Measurements from ENCODE around the gene NDRG3. TPM values are rescaled to one million over a fixed set of nuclear protein-coding genes. Genes with fewer than 3 reads are reported as not detected.

Gene NDRG3
- total and polyA plus RNA-seq, 2 of the 4 experiments (the other 2 are of a cell fraction): 24.8 to 34.2 TPM

DNA sequence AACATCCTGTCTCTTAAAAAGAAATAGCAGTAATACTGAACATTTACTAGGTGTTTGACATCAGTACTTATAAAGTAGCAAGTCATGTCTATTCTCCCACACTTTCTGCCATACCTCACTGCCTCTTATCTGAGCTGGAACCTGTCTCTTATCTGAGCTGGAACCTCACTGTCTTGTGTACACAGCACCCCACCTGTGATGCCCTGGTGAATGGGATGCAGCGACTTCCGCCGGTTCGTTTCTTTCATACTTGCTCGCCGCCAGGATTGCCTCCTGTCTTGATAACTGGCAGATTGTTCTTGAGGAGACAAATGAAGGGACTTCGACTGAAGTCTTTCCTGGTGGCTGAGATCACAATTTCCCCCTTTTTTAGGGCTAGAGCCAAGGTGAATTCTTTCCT, 24.8 kb upstream of the NDRG3 start:
- H2AFZ ChIP-seq (replicated peaks; ENCODE audit: low read length, poor library complexity): no peak overlapping the region
- no peak overlapping the region for H4K91ac ChIP-seq (ENCODE audit: insufficient read depth, low read depth, low read length)
- intact Hi-C loops (cut with micrococcal nuclease) (no loop called here), dilution Hi-C loops (cut with HindIII; ENCODE audit: low sequenced_read_pairs, unreplicated experiment) (no loop called here), in situ Hi-C loops (cut with MboI; ENCODE audit: low sequenced_read_pairs) (no loop called here)
- H2BK120ac ChIP-seq (ENCODE audit: low read depth, low read length): no peak overlapping the region
- DNase-seq (no peak), ATAC-seq (ENCODE audit: low read depth) (no peak)
- H3K23ac ChIP-seq (ENCODE audit: low read depth, low read length): no peak overlapping the region
- peaks cover 6% of the 10 kb centered on the region for H3K36me3 ChIP-seq (ENCODE audit: control insufficient read depth, insufficient read depth, low read length)
- no peak overlapping the region for H3K18ac ChIP-seq (ENCODE audit: low read depth, low read length)
- H3K79me1 ChIP-seq (ENCODE audit: low read depth in 1 of 2, low read length in 2 of 2): peaks cover 4 to 21% of the 10 kb centered on the region in 2 experiments; a peak in 3 of 4 replicates
- H4K20me1 ChIP-seq (ENCODE audit: insufficient read depth, low read length): no peaks in the 10 kb centered on the region
- ChIA-PET CTCF (no interaction called here), POLR2A (ENCODE audit: unreplicated experiment) (no interaction called here)
- peaks cover 6% of the 10 kb centered on the region; the same call in 1 of the 2 replicates for H3K4me1 ChIP-seq (ENCODE audit: control insufficient read depth, insufficient read depth, low read length)
- H3K56ac ChIP-seq (ENCODE audit: extremely low read depth, insufficient read depth, low read length): no peak overlapping the region
- H3K4ac ChIP-seq (ENCODE audit: low read depth, low read length): no peak overlapping the region
- H2AK5ac ChIP-seq (ENCODE audit: low read depth, low read length): no peak overlapping the region
- BruUV-seq (replicated peaks): no TSS peak
- no peak overlapping the region for H3K27ac ChIP-seq (ENCODE audit: insufficient read depth, low read length)
- no peaks in the 10 kb centered on the region for H3K27me3 ChIP-seq (ENCODE audit: control insufficient read depth, insufficient read depth, low read length)
- no peak overlapping the region for H3K14ac ChIP-seq (replicated peaks; ENCODE audit: low read depth, low read length)
- TF ChIP-seq POLR2A (IDR thresholded peaks at IDR 0.05; ENCODE audit: low read depth, low read length) (no peak), RAD21 (IDR thresholded peaks at IDR 0.05; ENCODE audit: low read length) (no peak), BHLHE40 (IDR thresholded peaks at IDR 0.05; ENCODE audit: low read depth, low read length) (no peak), MAFK (IDR thresholded peaks at IDR 0.05; ENCODE audit: low read depth, low read length) (no peak), RFX5 (IDR thresholded peaks at IDR 0.05; ENCODE audit: low read depth, low read length) (no peak), NFE2L2 (IDR thresholded peaks at IDR 0.05; ENCODE audit: low read depth, low read length) (no peak), MXI1 (IDR thresholded peaks at IDR 0.05; ENCODE audit: borderline replicate concordance, low read depth, low read length) (no peak), CEBPB (IDR thresholded peaks at IDR 0.05; ENCODE audit: low read depth, low read length) (no peak), CHD1 (IDR thresholded peaks at IDR 0.05; ENCODE audit: low read depth, low read length) (no peak), RCOR1 (IDR thresholded peaks at IDR 0.05; ENCODE audit: insufficient replicate concordance, low read length) (no peak), FOS (IDR thresholded peaks at IDR 0.05; ENCODE audit: low read depth, low read length) (no peak), SMC3 (IDR thresholded peaks at IDR 0.05; ENCODE audit: low read depth, low read length) (no peak), MAZ (IDR thresholded peaks at IDR 0.05; ENCODE audit: borderline replicate concordance, low read depth, low read length) (no peak)
- TF ChIP-seq, protein P1, sequence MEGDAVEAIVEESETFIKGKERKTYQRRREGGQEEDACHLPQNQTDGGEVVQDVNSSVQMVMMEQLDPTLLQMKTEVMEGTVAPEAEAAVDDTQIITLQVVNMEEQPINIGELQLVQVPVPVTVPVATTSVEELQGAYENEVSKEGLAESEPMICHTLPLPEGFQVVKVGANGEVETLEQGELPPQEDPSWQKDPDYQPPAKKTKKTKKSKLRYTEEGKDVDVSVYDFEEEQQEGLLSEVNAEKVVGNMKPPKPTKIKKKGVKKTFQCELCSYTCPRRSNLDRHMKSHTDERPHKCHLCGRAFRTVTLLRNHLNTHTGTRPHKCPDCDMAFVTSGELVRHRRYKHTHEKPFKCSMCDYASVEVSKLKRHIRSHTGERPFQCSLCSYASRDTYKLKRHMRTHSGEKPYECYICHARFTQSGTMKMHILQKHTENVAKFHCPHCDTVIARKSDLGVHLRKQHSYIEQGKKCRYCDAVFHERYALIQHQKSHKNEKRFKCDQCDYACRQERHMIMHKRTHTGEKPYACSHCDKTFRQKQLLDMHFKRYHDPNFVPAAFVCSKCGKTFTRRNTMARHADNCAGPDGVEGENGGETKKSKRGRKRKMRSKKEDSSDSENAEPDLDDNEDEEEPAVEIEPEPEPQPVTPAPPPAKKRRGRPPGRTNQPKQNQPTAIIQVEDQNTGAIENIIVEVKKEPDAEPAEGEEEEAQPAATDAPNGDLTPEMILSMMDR (conservative IDR thresholded peaks at IDR 0.05; ENCODE audit: low read depth, low read length): no peak
- TF ChIP-seq, protein P2, sequence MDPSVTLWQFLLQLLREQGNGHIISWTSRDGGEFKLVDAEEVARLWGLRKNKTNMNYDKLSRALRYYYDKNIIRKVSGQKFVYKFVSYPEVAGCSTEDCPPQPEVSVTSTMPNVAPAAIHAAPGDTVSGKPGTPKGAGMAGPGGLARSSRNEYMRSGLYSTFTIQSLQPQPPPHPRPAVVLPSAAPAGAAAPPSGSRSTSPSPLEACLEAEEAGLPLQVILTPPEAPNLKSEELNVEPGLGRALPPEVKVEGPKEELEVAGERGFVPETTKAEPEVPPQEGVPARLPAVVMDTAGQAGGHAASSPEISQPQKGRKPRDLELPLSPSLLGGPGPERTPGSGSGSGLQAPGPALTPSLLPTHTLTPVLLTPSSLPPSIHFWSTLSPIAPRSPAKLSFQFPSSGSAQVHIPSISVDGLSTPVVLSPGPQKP (IDR thresholded peaks at IDR 0.05; ENCODE audit: borderline replicate concordance, low read depth, low read length): no peak
- TF ChIP-seq, protein P3, sequence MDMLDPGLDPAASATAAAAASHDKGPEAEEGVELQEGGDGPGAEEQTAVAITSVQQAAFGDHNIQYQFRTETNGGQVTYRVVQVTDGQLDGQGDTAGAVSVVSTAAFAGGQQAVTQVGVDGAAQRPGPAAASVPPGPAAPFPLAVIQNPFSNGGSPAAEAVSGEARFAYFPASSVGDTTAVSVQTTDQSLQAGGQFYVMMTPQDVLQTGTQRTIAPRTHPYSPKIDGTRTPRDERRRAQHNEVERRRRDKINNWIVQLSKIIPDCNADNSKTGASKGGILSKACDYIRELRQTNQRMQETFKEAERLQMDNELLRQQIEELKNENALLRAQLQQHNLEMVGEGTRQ (IDR thresholded peaks at IDR 0.05; ENCODE audit: low read depth, low read length): no peak
- H4K8ac ChIP-seq (ENCODE audit: low read depth in 2 of 2, low read length in 2 of 2): no peak overlapping the region
- no peak overlapping the region for H3K4me3 ChIP-seq (ENCODE audit: insufficient read depth, low read depth, low read length)
- no peak overlapping the region for H3K4me2 ChIP-seq (ENCODE audit: low read depth, low read length)
- H2BK15ac ChIP-seq (ENCODE audit: low read depth, low read length): no peak overlapping the region
- WGBS, 2 experiments (ENCODE audit: extremely low coverage in 2 of 2, insufficient read length in 1 of 2): 94% methylated on average over 5 of the region's 7 CpGs; no CpG with 5 or more reads in 1 of the 2 experiments
- H2AK9ac ChIP-seq (replicated peaks; ENCODE audit: low read depth, low read length, poor library complexity): no peak overlapping the region
- H2BK20ac ChIP-seq (ENCODE audit: low read depth, low read length): no peak overlapping the region
- no peak overlapping the region for H2BK5ac ChIP-seq (ENCODE audit: low read depth, low read length, poor library complexity, severe bottlenecking)
- no peak overlapping the region for H4K5ac ChIP-seq (ENCODE audit: low read depth, low read length)
- H3K9me3 ChIP-seq (ENCODE audit: control insufficient read depth, insufficient read depth, low read length): no peaks in the 10 kb centered on the region
- H3K9me1 ChIP-seq (ENCODE audit: insufficient read depth, low read length): no peaks in the 10 kb centered on the region
- no peak overlapping the region for H3K9ac ChIP-seq (ENCODE audit: low read depth, low read length)
